ENCODE data around the gene LRRC8E.

GRCh38 chr19:7928741-7929701 is 40.7 kb downstream of the LRRC8E start:
- TF ChIP-seq CTCF (IDR thresholded peaks at IDR 0.05; ENCODE audit: insufficient read depth, low read depth, low read length) (peak; percentile 34), EZH2 (IDR thresholded peaks at IDR 0.05; ENCODE audit: insufficient read depth, low read length) (no peak)

Measured in astrocyte (in vitro differentiated cells and primary cell).